Subcutaneous adipose tissue (tissue), 4 donors: ENCODE data around the gene KRTAP13-4. TPM values are rescaled to one million over a fixed set of nuclear protein-coding genes. Genes with fewer than 3 reads are reported as not detected.

Experiments
- total RNA-seq, 4 donors: library from RNA; depleted of rRNA; stranded (reverse); fragments of >200 nt; gene quantifications; one replicate each; pipeline ENCODE4 v1.1.0, GENCODE V29; 2016
- TF ChIP-seq, protein P1 (sequence below): fragments of 450-650 bp; IDR thresholded peaks from one replicate; pipeline ENCODE4 v1.5.1; 2016; ENCODE audit warnings: low read depth, mild to moderate bottlenecking, control low read depth, antibody characterized with exemption, moderate library complexity

KRTAP13-4 gene
- total RNA-seq, 4 donors from 2014 or later, result not detected

DNA sequence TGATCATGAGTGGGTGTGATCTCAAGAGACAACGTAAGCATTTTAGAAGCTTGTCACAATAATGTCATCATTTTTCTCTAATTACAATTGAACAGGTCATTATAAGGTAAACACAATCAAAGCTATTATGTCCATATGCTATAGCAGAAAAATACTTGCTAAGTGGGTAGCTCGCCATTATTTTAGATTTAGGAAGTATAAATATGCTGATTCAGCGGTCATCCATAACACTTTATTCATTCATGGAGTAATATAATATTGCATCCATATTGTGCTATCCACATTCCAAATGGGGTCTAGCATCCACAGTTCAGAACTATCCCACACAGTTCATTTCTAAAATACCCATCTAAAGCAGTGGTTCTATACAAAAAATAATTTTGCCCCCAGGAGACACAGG is 18.5 kb downstream of the KRTAP13-4 start:
- TF ChIP-seq, protein P1, sequence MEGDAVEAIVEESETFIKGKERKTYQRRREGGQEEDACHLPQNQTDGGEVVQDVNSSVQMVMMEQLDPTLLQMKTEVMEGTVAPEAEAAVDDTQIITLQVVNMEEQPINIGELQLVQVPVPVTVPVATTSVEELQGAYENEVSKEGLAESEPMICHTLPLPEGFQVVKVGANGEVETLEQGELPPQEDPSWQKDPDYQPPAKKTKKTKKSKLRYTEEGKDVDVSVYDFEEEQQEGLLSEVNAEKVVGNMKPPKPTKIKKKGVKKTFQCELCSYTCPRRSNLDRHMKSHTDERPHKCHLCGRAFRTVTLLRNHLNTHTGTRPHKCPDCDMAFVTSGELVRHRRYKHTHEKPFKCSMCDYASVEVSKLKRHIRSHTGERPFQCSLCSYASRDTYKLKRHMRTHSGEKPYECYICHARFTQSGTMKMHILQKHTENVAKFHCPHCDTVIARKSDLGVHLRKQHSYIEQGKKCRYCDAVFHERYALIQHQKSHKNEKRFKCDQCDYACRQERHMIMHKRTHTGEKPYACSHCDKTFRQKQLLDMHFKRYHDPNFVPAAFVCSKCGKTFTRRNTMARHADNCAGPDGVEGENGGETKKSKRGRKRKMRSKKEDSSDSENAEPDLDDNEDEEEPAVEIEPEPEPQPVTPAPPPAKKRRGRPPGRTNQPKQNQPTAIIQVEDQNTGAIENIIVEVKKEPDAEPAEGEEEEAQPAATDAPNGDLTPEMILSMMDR, result no peak

DNA sequence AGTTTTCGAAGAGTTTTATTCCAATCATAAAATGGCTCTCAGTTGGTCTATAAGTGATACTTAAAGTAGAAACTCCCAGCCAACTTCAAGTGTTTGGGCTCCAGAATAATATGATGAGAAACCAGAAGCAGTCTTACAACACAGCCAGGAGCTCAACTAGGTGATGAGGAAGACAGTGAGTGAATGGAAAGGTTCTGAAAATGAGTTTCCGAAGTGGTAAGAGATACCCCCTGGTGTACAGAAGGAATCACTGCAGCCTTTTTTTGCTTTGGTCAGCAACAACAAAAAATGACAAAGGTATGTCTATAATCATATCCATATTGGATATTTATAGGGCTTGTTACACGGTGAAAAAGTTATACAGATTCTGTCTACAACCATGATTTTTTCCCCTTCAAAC is 33.7 kb downstream of the KRTAP13-4 start:
- TF ChIP-seq, protein P1, result no peak

DNA sequence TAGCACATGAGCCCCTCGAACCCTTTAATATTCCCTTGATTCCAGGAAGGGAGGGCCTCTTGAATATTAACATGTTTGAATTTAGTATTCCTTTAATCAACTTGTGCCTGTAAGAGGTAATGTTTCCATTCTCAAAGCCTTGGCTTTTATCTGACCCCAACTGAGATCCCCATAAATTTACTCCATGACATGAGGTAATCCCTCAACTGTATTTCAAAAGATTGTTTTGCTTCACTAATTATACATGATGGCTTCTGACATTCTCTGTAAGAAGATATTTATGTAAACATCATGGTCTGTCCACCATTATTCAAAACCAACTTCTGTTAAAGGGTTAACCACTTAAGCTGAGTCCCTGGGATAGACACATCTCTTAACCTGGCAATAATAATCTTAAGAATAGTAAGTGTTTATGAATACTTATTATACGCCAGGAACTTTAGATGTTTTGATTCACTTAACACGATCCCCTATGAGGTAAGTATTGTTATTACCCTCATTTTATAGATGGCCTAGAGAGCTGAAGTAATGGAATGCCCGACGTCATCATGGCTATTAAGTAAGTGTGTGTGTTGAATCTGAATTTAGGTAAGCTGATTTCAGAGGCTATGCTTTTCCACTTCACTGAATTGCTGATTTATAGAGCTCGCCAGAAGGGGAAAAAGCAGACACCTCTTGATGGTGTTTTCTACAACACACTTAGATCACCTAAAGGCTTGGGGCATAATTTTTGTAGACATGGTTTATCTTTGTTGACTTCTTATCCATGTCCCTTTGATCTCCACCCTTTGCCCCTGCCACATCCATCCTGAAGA is 39.1 kb downstream of the KRTAP13-4 start:
- TF ChIP-seq, protein P1, result no peak

DNA sequence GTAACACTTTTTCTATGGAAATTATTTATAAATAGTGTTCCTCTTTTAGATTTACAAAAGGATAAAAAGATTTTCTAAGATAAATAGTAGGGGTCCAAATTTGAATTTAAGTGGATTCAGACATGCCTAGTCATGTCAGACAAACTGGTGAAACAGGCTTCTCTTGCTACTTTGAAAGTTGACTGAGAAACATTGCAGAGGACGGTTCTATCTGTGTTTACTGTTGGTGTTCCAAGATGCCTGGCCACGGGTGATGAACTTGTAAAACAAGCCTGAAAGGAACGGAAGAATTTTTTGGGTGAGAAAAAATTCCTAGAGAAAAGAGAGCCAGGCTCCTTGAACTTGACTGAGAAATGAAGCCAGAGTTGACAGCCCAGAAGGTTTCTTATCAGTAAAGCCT is 48.0 kb downstream of the KRTAP13-4 start:
- TF ChIP-seq, protein P1, result no peak

DNA sequence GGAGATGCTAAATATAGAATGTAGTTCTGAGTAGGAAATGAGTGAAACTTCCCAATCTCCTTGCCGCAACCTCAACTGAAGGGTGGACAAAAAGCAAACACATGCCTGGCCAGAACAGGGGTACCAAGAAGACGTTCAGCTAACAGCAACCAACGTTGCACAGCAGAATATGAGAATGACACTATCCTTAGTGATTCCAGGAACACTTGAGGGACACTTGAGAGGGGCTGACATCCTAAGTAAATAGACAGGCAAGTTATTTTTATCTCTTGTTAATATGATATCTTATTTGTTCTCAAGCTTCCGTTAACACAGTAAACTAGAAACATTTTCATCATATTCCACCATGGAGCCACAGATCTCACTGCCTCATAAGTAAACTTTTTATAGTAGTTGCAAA is 49.2 kb downstream of the KRTAP13-4 start:
- TF ChIP-seq, protein P1, result no peak

DNA sequence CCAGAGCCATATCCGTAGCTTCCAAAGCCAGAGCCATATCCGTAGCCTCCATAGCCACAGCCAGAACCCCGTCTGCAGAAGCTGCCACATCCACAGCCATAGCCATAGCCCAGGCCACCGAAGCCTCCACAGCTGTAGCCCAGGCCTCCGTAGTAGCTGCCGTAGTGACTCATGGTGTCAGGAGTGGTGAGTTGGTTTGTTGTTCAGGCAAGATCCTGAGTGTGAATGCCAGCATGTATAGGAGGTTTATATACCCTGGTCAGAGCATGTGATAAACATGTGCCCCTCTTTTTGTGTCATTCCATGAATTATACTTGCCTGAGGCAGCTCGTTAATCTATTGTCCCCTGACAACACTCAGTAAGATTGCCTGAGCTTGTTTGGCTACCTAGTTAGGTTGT is 50.1 kb downstream of the KRTAP13-4 start, which contains the start of gene KRTAP19-1:
TSS of gene KRTAP19-1 (minus strand) at position 223 of the 400 bp plus-strand sequence. CDS start at position 173, 50 bp downstream.
- TF ChIP-seq, protein P1, result no peak

Other genes starting within 250 kb of the KRTAP13-4 start
- under 1 TPM in 1 of 4 donors, not detected in 3; 0.33 TPM for gene CLDN8, start 214.1 kb upstream of the KRTAP13-4 start, total RNA-seq
- not detected for gene KRTAP24-1, start 147.3 kb upstream of the KRTAP13-4 start, total RNA-seq
- gene KRTAP25-1, start 140.7 kb upstream of the KRTAP13-4 start, total RNA-seq, result not detected
- not detected for gene KRTAP26-1, start 109.9 kb upstream of the KRTAP13-4 start, total RNA-seq
- not detected for gene KRTAP27-1, start 92.5 kb upstream of the KRTAP13-4 start, total RNA-seq
- not detected for gene KRTAP23-1, start 81.6 kb upstream of the KRTAP13-4 start, total RNA-seq
- gene KRTAP13-2, start 57.9 kb upstream of the KRTAP13-4 start, total RNA-seq, result not detected
- not detected for gene KRTAP13-1, start 34.2 kb upstream of the KRTAP13-4 start, total RNA-seq
- gene KRTAP13-3, start 4.3 kb upstream of the KRTAP13-4 start, total RNA-seq, result not detected
- not detected for gene KRTAP15-1, start 10.1 kb downstream of the KRTAP13-4 start, total RNA-seq
- gene KRTAP19-1, start 50.1 kb downstream of the KRTAP13-4 start, total RNA-seq, result not detected
- gene KRTAP19-2, start 57.2 kb downstream of the KRTAP13-4 start, total RNA-seq, result not detected
- gene KRTAP19-3, start 61.8 kb downstream of the KRTAP13-4 start, total RNA-seq, result not detected
- not detected for gene KRTAP19-4, start 66.9 kb downstream of the KRTAP13-4 start, total RNA-seq
- gene KRTAP19-5, start 71.9 kb downstream of the KRTAP13-4 start, total RNA-seq, result not detected
- gene KRTAP19-6, start 111.6 kb downstream of the KRTAP13-4 start, total RNA-seq, result not detected
- gene KRTAP19-7, start 131.1 kb downstream of the KRTAP13-4 start, total RNA-seq, result not detected
- not detected for gene KRTAP22-2, start 160.2 kb downstream of the KRTAP13-4 start, total RNA-seq
- gene KRTAP6-3, start 162.2 kb downstream of the KRTAP13-4 start, total RNA-seq, result not detected
- not detected for gene KRTAP6-2, start 168.7 kb downstream of the KRTAP13-4 start, total RNA-seq
- gene KRTAP22-1, start 170.9 kb downstream of the KRTAP13-4 start, total RNA-seq, result not detected
- not detected for gene KRTAP6-1, start 183.7 kb downstream of the KRTAP13-4 start, total RNA-seq
- gene KRTAP20-1, start 186.2 kb downstream of the KRTAP13-4 start, total RNA-seq, result not detected
- not detected for gene KRTAP20-4, start 190.4 kb downstream of the KRTAP13-4 start, total RNA-seq
- not detected for gene KRTAP20-2, start 205.0 kb downstream of the KRTAP13-4 start, total RNA-seq
- gene KRTAP20-3, start 212.6 kb downstream of the KRTAP13-4 start, total RNA-seq, result not detected